ENCODE measurements around the gene CSGALNACT2. TPM values are rescaled to one million over a fixed set of nuclear protein-coding genes. Genes with fewer than 3 reads are reported as not detected.

Gene CSGALNACT2
- total RNA-seq, 1 experiment from 2014 or later = 6.4 TPM

GRCh38 chr10:43127442-43127841, 10.8 kb upstream of the CSGALNACT2 start:
- TF ChIP-seq CTCF (IDR thresholded peaks at IDR 0.05; ENCODE audit: insufficient read depth in 1 of 2, low read depth in 1 of 2, low read length in 1 of 2, severe bottlenecking in 1 of 2, unreplicated experiment in 1 of 2) = no peak
- H3K4me3 ChIP-seq (ENCODE audit: low read depth, low read length) = no peak overlapping the region

DNA sequence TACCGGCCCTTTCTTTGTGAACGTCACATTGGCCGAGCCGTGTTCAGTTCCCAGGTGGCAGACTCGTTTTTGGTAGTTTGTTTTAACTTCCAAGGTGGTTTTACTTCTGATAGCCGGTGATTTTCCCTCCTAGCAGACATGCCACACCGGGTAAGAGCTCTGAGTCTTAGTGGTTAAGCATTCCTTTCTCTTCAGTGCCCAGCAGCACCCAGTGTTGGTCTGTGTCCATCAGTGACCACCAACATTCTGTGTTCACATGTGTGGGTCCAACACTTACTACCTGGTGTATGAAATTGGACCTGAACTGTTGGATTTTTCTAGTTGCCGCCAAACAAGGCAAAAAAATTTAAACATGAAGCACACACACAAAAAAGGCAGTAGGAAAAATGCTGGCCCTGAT, 9.9 kb upstream of the CSGALNACT2 start:
- H3K9me3 Mint-ChIP-seq (ENCODE audit: unreplicated experiment) = no peaks in the 10 kb centered on the region
- H3K4me1 Mint-ChIP-seq (ENCODE audit: low read depth, unreplicated experiment) = no peaks in the 10 kb centered on the region
- no peaks in the 10 kb centered on the region for H3K36me3 Mint-ChIP-seq (ENCODE audit: insufficient read depth, unreplicated experiment)
- peaks cover 1% of the 10 kb centered on the region; the same call in 1 of the 2 replicates for H3K27me3 ChIP-seq (replicated peaks; ENCODE audit: control insufficient read depth, insufficient read depth, low read length)
- POLR2A ChIA-PET = no interaction called here
- no peak overlapping the region for H3K4me3 ChIP-seq (ENCODE audit: low read depth, low read length)
- H3K9me3 ChIP-seq = no peaks in the 10 kb centered on the region
- H3K27me3 Mint-ChIP-seq (ENCODE audit: insufficient read depth, unreplicated experiment) = peaks cover 37% of the 10 kb centered on the region
- no TSS peak for BruUV-seq (replicated peaks)
- no peak overlapping the region for H3K4me3 Mint-ChIP-seq (ENCODE audit: unreplicated experiment)
- no peaks in the 10 kb centered on the region for H3K36me3 ChIP-seq (ENCODE audit: control insufficient read depth, insufficient read depth, low read length)
- no peak for TF ChIP-seq CTCF (IDR thresholded peaks at IDR 0.05; ENCODE audit: insufficient read depth in 1 of 2, low read depth in 1 of 2, low read length in 1 of 2, severe bottlenecking in 1 of 2, unreplicated experiment in 1 of 2)
- no peaks in the 10 kb centered on the region for H3K4me1 ChIP-seq
- CTCF ChIA-PET = interaction anchor here (0.6 kb wide), 2 partner anchors 26 to 227 kb away, joined by 3 read pairs; no protein-coding TSS in a partner anchor
- no peak overlapping the region for H3K27ac Mint-ChIP-seq (ENCODE audit: unreplicated experiment)
- intact Hi-C loops (cut with micrococcal nuclease; ENCODE audit: unreplicated experiment) = no loop called here
- DNase-seq = no peak

More at GRCh38 chr10:43127442-43127841, 10.8 kb upstream of the CSGALNACT2 start:
- ChIA-PET POLR2A (no interaction called here), CTCF (no interaction called here)
- Mint-ChIP-seq H3K36me3 (ENCODE audit: insufficient read depth, unreplicated experiment) (no peaks in the 10 kb centered on the region), H3K9me3 (ENCODE audit: unreplicated experiment) (no peaks in the 10 kb centered on the region), H3K27ac (ENCODE audit: unreplicated experiment) (no peak overlapping the region), H3K4me3 (ENCODE audit: unreplicated experiment) (no peak overlapping the region), H3K27me3 (ENCODE audit: insufficient read depth, unreplicated experiment) (peaks cover 37% of the 10 kb centered on the region), H3K4me1 (ENCODE audit: low read depth, unreplicated experiment) (no peaks in the 10 kb centered on the region)
- no peaks in the 10 kb centered on the region for H3K9me3 ChIP-seq
- H3K27me3 ChIP-seq (replicated peaks; ENCODE audit: control insufficient read depth, insufficient read depth, low read length) = peaks cover 1% of the 10 kb centered on the region; the same call in 1 of the 2 replicates
- H3K4me1 ChIP-seq = no peaks in the 10 kb centered on the region
- DNase-seq = no peak
- BruUV-seq (replicated peaks) = no TSS peak
- intact Hi-C loops (cut with micrococcal nuclease; ENCODE audit: unreplicated experiment) = no loop called here
- no peaks in the 10 kb centered on the region for H3K36me3 ChIP-seq (ENCODE audit: control insufficient read depth, insufficient read depth, low read length)

GRCh38 chr10:43128958-43129706, 9.1 kb upstream of the CSGALNACT2 start:
- no peak overlapping the region for H3K4me3 ChIP-seq (ENCODE audit: low read depth, low read length)
- H3K4me1 ChIP-seq = no peaks in the 10 kb centered on the region
- H3K36me3 Mint-ChIP-seq (ENCODE audit: insufficient read depth, unreplicated experiment) = no peaks in the 10 kb centered on the region
- H3K36me3 ChIP-seq (ENCODE audit: control insufficient read depth, insufficient read depth, low read length) = no peaks in the 10 kb centered on the region
- no peaks in the 10 kb centered on the region for H3K4me1 Mint-ChIP-seq (ENCODE audit: low read depth, unreplicated experiment)
- H3K4me3 Mint-ChIP-seq (ENCODE audit: unreplicated experiment) = no peak overlapping the region
- no peaks in the 10 kb centered on the region for H3K9me3 Mint-ChIP-seq (ENCODE audit: unreplicated experiment)
- BruUV-seq (replicated peaks) = no TSS peak
- ChIA-PET CTCF (interaction anchor here (0.6 kb wide), 1 partner anchor 227 kb away, joined by 3 read pairs; no protein-coding TSS in a partner anchor), POLR2A (no interaction called here)
- peaks cover 3% of the 10 kb centered on the region for H3K27me3 ChIP-seq (replicated peaks; ENCODE audit: control insufficient read depth, insufficient read depth, low read length)
- H3K27me3 Mint-ChIP-seq (ENCODE audit: insufficient read depth, unreplicated experiment) = peaks cover 32% of the 10 kb centered on the region
- no peaks in the 10 kb centered on the region for H3K9me3 ChIP-seq
- DNase-seq = no peak
- intact Hi-C loops (cut with micrococcal nuclease; ENCODE audit: unreplicated experiment) = no loop called here
- no peak for TF ChIP-seq CTCF (IDR thresholded peaks at IDR 0.05; ENCODE audit: insufficient read depth in 1 of 2, low read depth in 1 of 2, low read length in 1 of 2, severe bottlenecking in 1 of 2, unreplicated experiment in 1 of 2)
- no peak overlapping the region for H3K27ac Mint-ChIP-seq (ENCODE audit: unreplicated experiment)
